ENCODE data around the gene GTF2H1.

GTF2H1 gene

DNA sequence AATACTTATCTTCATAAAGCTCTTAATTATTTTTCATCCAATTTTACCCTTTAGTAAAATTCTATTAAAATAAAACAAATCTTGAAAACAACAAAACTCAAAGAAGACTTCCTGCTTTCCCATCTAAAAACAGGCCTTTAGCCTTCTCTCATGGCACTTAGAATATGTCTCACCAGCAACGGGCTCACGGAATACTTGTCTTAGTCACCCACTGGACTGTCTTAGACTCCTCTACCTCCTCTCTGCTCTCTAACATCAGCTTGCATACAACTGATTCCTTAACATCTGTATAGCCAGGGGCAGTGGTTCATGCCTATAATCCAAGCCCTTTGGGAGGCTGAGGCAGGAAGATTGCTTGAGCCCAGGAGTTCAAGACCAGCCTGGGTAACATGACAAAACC lies 14.1 kb upstream of the GTF2H1 start:
- WGBS, result 92% methylated on average over 2 of the region's 2 CpGs
- Histone ChIP-seq H3K9ac (ENCODE audit: low read depth, low read length) (no peak overlapping the region), H3K36me3 (ENCODE audit: insufficient read depth, low read length) (peaks cover 86% of the 10 kb centered on the region), H3K4me3 (ENCODE audit: low read length) (no peak overlapping the region), H3K9me3 (ENCODE audit: insufficient read depth, low read depth, low read length) (no peaks in the 10 kb centered on the region), H3K27me3 (ENCODE audit: insufficient read depth, low read length) (no peaks in the 10 kb centered on the region), H3K4me1 (ENCODE audit: insufficient read depth, low read length) (no peaks in the 10 kb centered on the region), H3K27ac (ENCODE audit: low read depth, low read length) (no peak overlapping the region)

DNA sequence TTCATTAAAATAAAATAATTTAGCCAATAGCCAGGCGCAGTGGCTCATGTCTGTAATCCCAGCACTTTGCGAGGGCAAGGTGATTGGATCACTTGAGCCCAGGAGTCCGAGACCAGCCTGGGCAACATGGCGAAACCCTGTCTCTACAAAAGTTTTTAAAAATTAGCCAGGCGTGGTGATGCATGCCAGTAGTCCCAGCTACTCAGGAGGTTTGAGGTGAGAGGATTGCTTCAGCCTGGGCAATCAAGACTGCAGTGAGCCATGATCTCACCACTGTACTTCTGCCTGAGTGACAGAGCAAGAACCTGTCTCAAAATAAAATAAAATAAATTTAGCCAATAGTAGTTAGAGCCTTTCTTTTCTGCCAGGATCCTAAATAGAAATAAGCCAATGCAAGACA lies 12.7 kb upstream of the GTF2H1 start:
- WGBS, result 98% methylated on average over 5 of the region's 5 CpGs
- no peak overlapping the region for H3K27ac ChIP-seq (ENCODE audit: low read depth, low read length)
- peaks cover 76% of the 10 kb centered on the region for H3K36me3 ChIP-seq (ENCODE audit: insufficient read depth, low read length)
- H3K27me3 ChIP-seq (ENCODE audit: insufficient read depth, low read length), result no peaks in the 10 kb centered on the region
- H3K4me3 ChIP-seq (ENCODE audit: low read length), result no peak overlapping the region
- no peaks in the 10 kb centered on the region for H3K4me1 ChIP-seq (ENCODE audit: insufficient read depth, low read length)
- H3K9ac ChIP-seq (ENCODE audit: low read depth, low read length), result no peak overlapping the region
- no peaks in the 10 kb centered on the region for H3K9me3 ChIP-seq (ENCODE audit: insufficient read depth, low read depth, low read length)

DNA sequence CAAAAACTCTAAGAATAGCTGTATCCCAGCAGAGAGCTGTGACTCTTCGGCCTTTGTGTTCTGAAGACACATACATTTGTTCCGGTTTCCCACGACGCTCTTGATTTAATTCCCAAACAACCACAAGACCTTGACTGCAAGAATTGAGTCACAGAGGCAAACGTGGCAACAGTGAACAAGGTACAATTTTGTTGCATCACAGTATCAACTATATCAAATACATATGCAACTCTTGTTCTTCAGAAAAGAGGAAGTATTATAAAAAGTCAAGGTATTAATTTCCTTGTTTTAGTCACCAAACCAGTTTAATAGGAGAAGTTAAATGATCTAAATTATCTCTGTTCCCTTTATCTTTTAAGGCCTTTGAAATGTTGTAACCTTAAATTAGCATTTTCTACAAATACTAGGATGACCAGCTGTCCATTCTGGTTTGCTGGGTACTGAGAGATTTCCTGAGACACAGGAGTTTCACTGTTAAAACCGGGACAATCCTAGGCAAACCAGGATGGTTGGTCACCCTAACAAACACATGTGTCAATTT lies 11.5 kb upstream of the GTF2H1 start:
- no peaks in the 10 kb centered on the region for H3K27me3 ChIP-seq (ENCODE audit: insufficient read depth, low read length)
- H3K9me3 ChIP-seq (ENCODE audit: insufficient read depth, low read depth, low read length), result no peaks in the 10 kb centered on the region
- no peak overlapping the region for H3K9ac ChIP-seq (ENCODE audit: low read depth, low read length)
- peaks cover 67% of the 10 kb centered on the region for H3K36me3 ChIP-seq (ENCODE audit: insufficient read depth, low read length)
- 90% methylated on average over 6 of the region's 6 CpGs for WGBS
- no peak overlapping the region for H3K27ac ChIP-seq (ENCODE audit: low read depth, low read length)
- no peak overlapping the region for H3K4me3 ChIP-seq (ENCODE audit: low read length)
- H3K4me1 ChIP-seq (ENCODE audit: insufficient read depth, low read length), result no peaks in the 10 kb centered on the region

- Histone ChIP-seq H3K9me3 (ENCODE audit: insufficient read depth, low read depth, low read length) (no peaks in the 10 kb centered on the region), H3K4me3 (ENCODE audit: low read length) (no peak overlapping the region), H3K36me3 (ENCODE audit: insufficient read depth, low read length) (peaks cover 64% of the 10 kb centered on the region), H3K9ac (ENCODE audit: low read depth, low read length) (no peak overlapping the region), H3K27me3 (ENCODE audit: insufficient read depth, low read length) (no peaks in the 10 kb centered on the region), H3K27ac (ENCODE audit: low read depth, low read length) (no peak overlapping the region), H3K4me1 (ENCODE audit: insufficient read depth, low read length) (no peaks in the 10 kb centered on the region)
- 90% methylated on average over 3 of the region's 3 CpGs for WGBS
These were observed 10.4 kb upstream of the GTF2H1 start for GRCh38 chr11:18312012-18312411.

GRCh38 chr11:18312663-18313420 lies 9.5 kb upstream of the GTF2H1 start:
- Histone ChIP-seq H3K4me1 (ENCODE audit: insufficient read depth, low read length) (no peaks in the 10 kb centered on the region), H3K36me3 (ENCODE audit: insufficient read depth, low read length) (peaks cover 60% of the 10 kb centered on the region), H3K27me3 (ENCODE audit: insufficient read depth, low read length) (no peaks in the 10 kb centered on the region), H3K27ac (ENCODE audit: low read depth, low read length) (no peak overlapping the region; the same call in 1 of the 2 replicates), H3K9ac (ENCODE audit: low read depth, low read length) (no peak overlapping the region), H3K4me3 (ENCODE audit: low read length) (no peak overlapping the region), H3K9me3 (ENCODE audit: insufficient read depth, low read depth, low read length) (no peaks in the 10 kb centered on the region)
- 90% methylated on average over 2 of the region's 2 CpGs for WGBS

DNA sequence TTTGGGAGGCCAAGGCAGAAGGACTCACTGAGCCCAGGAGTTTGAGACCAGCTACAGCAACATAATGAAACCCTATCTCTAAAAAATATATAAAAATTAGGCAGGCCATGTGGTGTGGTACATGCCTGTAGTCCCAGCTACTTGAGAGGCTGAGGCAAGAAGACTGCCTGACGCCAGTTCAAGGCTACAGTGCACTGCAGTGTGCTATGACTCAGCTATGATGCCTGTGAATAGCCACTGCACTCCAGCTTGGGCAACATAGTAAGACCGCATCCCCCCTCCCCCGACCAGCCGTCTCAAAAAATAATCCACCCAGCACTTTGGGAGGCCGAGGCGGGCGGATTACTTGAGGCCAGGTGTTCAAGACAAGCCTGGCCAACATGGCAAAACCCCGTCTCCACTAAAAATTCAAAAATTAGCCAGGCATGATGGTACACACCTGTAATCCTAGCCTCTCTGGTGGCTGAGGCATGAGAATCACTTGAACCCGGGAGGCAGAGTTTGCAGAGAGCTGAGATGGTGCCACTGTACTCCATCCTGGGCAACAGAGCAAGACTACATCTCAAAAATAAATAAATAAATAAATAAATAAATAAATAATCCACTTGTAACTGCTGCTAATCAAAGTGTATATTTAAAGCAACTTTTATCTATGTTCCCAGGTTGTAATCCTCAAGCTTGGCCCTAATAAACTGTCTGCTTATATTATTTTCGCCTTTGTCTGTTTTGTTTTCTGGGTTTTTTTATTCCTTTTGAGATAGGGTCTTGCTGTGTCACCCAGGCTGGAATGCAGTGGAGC lies 8.2 kb upstream of the GTF2H1 start:
- Histone ChIP-seq H3K27me3 (ENCODE audit: insufficient read depth, low read length) (no peaks in the 10 kb centered on the region), H3K4me1 (ENCODE audit: insufficient read depth, low read length) (no peaks in the 10 kb centered on the region), H3K27ac (ENCODE audit: low read depth, low read length) (no peak overlapping the region), H3K9ac (ENCODE audit: low read depth, low read length) (no peak overlapping the region), H3K4me3 (ENCODE audit: low read length) (no peak overlapping the region), H3K9me3 (ENCODE audit: insufficient read depth, low read depth, low read length) (no peaks in the 10 kb centered on the region), H3K36me3 (ENCODE audit: insufficient read depth, low read length) (peaks cover 48% of the 10 kb centered on the region)
- WGBS, result 74% methylated on average over 10 of the region's 10 CpGs

- Histone ChIP-seq H3K4me1 (ENCODE audit: insufficient read depth, low read length) (no peaks in the 10 kb centered on the region; the same call in 1 of the 2 replicates), H3K4me3 (ENCODE audit: low read length) (no peak overlapping the region), H3K9me3 (ENCODE audit: insufficient read depth, low read depth, low read length) (no peaks in the 10 kb centered on the region), H3K9ac (ENCODE audit: low read depth, low read length) (no peak overlapping the region), H3K36me3 (ENCODE audit: insufficient read depth, low read length) (peaks cover 40% of the 10 kb centered on the region), H3K27me3 (ENCODE audit: insufficient read depth, low read length) (no peaks in the 10 kb centered on the region), H3K27ac (ENCODE audit: low read depth, low read length) (no peak overlapping the region)
- 98% methylated on average over 8 of the region's 9 CpGs for WGBS
These were observed 7.4 kb upstream of the GTF2H1 start for GRCh38 chr11:18314784-18315523.

- no peak overlapping the region for H3K27ac ChIP-seq (ENCODE audit: low read depth, low read length)
- 95% methylated on average over 2 of the region's 2 CpGs for WGBS
- no peaks in the 10 kb centered on the region for H3K9me3 ChIP-seq (ENCODE audit: insufficient read depth, low read depth, low read length)
- H3K36me3 ChIP-seq (ENCODE audit: insufficient read depth, low read length), result peaks cover 30% of the 10 kb centered on the region
- H3K4me1 ChIP-seq (ENCODE audit: insufficient read depth, low read length), result peaks cover 5% of the 10 kb centered on the region
- H3K4me3 ChIP-seq (ENCODE audit: low read length), result no peak overlapping the region
- H3K9ac ChIP-seq (ENCODE audit: low read depth, low read length), result no peak overlapping the region
- H3K27me3 ChIP-seq (ENCODE audit: insufficient read depth, low read length), result no peaks in the 10 kb centered on the region
These were observed 6.5 kb upstream of the GTF2H1 start for GRCh38 chr11:18315893-18316292.

DNA sequence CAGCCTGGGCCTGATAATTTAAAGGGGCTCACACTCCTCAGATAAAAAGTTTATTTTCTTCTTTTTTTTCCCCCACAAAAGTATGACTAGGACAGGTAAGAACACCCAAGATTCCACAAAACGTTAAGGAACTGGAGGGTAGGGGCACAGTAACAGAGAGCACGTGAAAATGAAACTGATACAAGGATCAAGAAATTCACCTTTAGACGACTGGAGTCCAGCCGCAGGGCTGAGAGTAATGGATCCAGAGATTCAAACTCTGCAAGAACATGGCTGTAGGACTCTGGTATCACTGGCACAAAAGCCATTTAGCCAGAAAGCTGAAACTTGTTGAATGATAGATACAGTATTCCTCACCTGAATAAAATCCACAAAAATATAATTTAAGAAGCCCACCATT lies 4.8 kb upstream of the GTF2H1 start:
- Histone ChIP-seq H3K4me1 (ENCODE audit: insufficient read depth, low read length) (peaks cover 9% of the 10 kb centered on the region), H3K9me3 (ENCODE audit: insufficient read depth, low read depth, low read length) (no peaks in the 10 kb centered on the region), H3K27ac (ENCODE audit: low read depth, low read length) (no peak overlapping the region), H3K9ac (ENCODE audit: low read depth, low read length) (no peak overlapping the region), H3K36me3 (ENCODE audit: insufficient read depth, low read length) (peaks cover 17% of the 10 kb centered on the region; the same call in 1 of the 2 replicates), H3K4me3 (ENCODE audit: low read length) (no peak overlapping the region), H3K27me3 (ENCODE audit: insufficient read depth, low read length) (no peaks in the 10 kb centered on the region)
- 96% methylated on average over 4 of the region's 4 CpGs for WGBS

DNA sequence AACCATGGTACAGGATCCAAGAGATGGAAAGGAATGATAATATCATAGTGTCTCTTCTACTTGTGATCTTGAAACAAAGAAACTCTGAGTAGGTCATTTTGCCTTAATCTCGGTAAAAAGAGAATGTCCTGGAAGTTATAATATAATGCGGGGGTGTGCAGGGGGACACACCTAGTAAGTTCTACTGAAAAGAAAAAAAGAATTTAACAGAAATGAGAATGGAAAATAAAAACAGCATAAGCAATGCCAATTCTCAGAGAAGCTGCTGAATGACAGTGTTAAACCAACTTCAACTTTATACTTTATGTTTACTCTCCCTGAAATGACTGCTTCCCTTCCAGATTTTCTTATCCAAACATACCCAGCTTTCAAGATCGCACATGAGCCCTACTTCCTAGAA lies 2.5 kb upstream of the GTF2H1 start:
- WGBS, result 99% methylated on average over 3 of the region's 3 CpGs

GRCh38 chr11:18320617-18321016 lies 1.8 kb upstream of the GTF2H1 start:
- Histone ChIP-seq H3K4me3 (ENCODE audit: low read length) (peak overlapping the region; percentile 81), H3K9ac (ENCODE audit: low read depth, low read length) (peak overlapping the region; percentile 98; the same call in 1 of the 2 replicates), H3K4me1 (ENCODE audit: insufficient read depth, low read length) (peaks cover 16% of the 10 kb centered on the region)

More for the DNA sequence above, 2.5 kb upstream of the GTF2H1 start:
- Histone ChIP-seq H3K9me3 (ENCODE audit: insufficient read depth, low read depth, low read length) (no peaks in the 10 kb centered on the region), H3K27me3 (ENCODE audit: insufficient read depth, low read length) (no peaks in the 10 kb centered on the region), H3K36me3 (ENCODE audit: insufficient read depth, low read length) (peaks cover 15% of the 10 kb centered on the region; the same call in 1 of the 2 replicates), H3K4me3 (ENCODE audit: low read length) (peak overlapping the region; percentile 81; the same call in 1 of the 2 replicates), H3K9ac (ENCODE audit: low read depth, low read length) (no peak overlapping the region), H3K4me1 (ENCODE audit: insufficient read depth, low read length) (peaks cover 16% of the 10 kb centered on the region), H3K27ac (ENCODE audit: low read depth, low read length) (no peak overlapping the region)

More at GRCh38 chr11:18320617-18321016, 1.8 kb upstream of the GTF2H1 start:
- peaks cover 22% of the 10 kb centered on the region for H3K36me3 ChIP-seq (ENCODE audit: insufficient read depth, low read length)
- no peak overlapping the region for H3K27ac ChIP-seq (ENCODE audit: low read depth, low read length)
- H3K27me3 ChIP-seq (ENCODE audit: insufficient read depth, low read length), result no peaks in the 10 kb centered on the region
- H3K9me3 ChIP-seq (ENCODE audit: insufficient read depth, low read depth, low read length), result no peaks in the 10 kb centered on the region

All from HUES64 (cell line).